ENCODE results near the gene INSL4.

The INSL4 gene

DNA sequence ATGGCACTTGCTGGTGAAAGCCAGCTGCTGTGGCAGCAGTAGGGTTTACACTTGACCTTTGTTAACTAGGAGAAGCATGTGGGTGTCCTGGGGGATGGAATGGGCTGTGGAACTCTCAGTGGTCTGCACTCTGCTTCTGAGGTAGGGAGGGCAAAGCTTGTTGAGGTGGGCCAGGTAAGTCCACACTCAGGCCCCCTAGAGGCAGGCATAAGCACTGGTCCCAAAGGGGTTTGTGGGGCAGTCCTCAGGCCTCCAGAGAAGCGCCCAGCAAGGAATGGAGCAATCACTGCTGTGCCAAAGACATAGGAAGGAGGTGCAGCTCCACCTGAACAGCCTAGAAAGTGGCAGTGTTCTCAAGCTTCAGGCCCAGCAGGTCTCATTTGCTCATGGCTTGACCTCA is 34.7 kb downstream of the INSL4 start:
- TF ChIP-seq, protein P1, sequence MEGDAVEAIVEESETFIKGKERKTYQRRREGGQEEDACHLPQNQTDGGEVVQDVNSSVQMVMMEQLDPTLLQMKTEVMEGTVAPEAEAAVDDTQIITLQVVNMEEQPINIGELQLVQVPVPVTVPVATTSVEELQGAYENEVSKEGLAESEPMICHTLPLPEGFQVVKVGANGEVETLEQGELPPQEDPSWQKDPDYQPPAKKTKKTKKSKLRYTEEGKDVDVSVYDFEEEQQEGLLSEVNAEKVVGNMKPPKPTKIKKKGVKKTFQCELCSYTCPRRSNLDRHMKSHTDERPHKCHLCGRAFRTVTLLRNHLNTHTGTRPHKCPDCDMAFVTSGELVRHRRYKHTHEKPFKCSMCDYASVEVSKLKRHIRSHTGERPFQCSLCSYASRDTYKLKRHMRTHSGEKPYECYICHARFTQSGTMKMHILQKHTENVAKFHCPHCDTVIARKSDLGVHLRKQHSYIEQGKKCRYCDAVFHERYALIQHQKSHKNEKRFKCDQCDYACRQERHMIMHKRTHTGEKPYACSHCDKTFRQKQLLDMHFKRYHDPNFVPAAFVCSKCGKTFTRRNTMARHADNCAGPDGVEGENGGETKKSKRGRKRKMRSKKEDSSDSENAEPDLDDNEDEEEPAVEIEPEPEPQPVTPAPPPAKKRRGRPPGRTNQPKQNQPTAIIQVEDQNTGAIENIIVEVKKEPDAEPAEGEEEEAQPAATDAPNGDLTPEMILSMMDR (IDR thresholded peaks at IDR 0.05; ENCODE audit: control insufficient read depth, insufficient read depth, low read depth, low read length, missing control alignments) = no peak
- DNase-seq (ENCODE audit: low read depth) = no peak
- no peak overlapping the region for H3K4me3 ChIP-seq (ENCODE audit: control insufficient read depth, low read depth, low read length)

DNA sequence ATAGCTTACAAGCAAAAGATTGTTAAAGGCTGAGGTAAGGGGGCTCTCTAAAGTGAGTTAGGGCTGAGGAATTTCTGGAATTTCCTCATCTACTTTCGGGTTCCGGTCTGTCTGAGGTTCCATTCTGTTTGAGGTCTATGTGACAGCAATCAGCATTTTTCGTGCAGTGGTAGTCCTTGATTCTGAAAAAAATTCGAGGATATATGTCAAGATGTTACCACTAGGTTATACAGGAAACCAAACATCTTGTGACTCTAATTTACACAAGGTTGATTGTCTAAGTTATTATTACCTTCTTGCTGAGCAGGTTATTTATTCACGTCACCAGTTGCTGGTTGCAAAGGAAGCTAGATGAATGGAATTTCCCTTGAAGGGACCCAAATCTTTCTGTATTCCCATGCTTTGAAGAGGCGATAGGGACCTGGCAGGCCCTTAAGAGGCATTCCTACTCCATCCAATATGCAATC is 38.1 kb downstream of the INSL4 start:
- no peak overlapping the region for H3K4me3 ChIP-seq (ENCODE audit: control insufficient read depth, low read depth, low read length)
- TF ChIP-seq, protein P1 (IDR thresholded peaks at IDR 0.05; ENCODE audit: control insufficient read depth, insufficient read depth, low read depth, low read length, missing control alignments) = no peak
- no peak for DNase-seq (ENCODE audit: low read depth)

DNA sequence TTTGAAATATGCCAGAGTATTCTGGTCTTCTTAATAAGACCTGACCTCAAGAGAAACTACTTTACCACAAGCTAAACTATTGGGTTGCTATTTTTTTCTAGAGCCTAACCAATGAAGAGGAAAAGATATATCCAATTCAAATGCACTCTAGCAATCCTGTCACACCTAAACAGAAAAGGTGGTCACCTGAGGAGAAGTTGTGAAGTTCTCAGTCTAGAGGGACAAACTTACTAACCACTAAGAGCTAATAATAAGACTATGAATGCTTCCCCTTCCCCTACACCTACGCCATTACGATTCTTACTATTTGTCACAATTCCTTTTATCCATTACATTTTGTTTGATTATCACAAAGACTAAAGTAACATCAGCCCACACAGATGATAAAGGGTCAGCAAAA is 43.6 kb downstream of the INSL4 start:
- TF ChIP-seq, protein P1 (IDR thresholded peaks at IDR 0.05; ENCODE audit: control insufficient read depth, insufficient read depth, low read depth, low read length, missing control alignments) = no peak
- no peak overlapping the region for H3K4me3 ChIP-seq (ENCODE audit: control insufficient read depth, low read depth, low read length)
- DNase-seq (ENCODE audit: low read depth) = no peak

DNA sequence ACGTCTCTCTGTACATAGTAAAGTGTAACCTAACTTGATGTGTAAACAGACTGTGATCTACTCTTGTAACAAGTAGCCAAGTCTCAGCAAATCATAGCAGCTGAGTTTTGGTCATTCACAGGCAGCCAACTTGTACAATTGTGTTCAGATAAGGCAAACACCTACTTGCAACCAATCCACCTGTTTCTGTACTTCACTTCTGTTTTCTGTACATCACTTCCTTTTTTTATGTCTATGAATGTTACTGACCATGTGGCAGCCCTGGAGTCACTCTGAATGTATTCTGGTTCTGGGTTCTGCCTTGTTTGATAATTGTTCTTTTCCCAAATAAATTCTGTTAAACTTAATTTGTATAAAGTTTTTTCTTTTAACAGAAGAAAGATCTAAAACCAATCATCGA is 47.3 kb downstream of the INSL4 start:
- TF ChIP-seq, protein P1 (IDR thresholded peaks at IDR 0.05; ENCODE audit: control insufficient read depth, insufficient read depth, low read depth, low read length, missing control alignments) = no peak
- no peak for DNase-seq (ENCODE audit: low read depth)
- no peak overlapping the region for H3K4me3 ChIP-seq (ENCODE audit: control insufficient read depth, low read depth, low read length)

Measured in AG09309 (cell line).